Smooth muscle cell (in vitro differentiated cells): ENCODE data around the gene SLC12A8. TPM values are rescaled to one million over a fixed set of nuclear protein-coding genes. Genes with fewer than 3 reads are reported as not detected.

ENCODE experiments used
- DNase-seq: peaks from one replicate; lab custom pipeline; 2025; ENCODE audit not compliant: unreplicated experiment; lab: John Stamatoyannopoulos, UW
- H2AFZ ChIP-seq: fragments of 200-600 bp; sonication (generic); 2 replicates; pipeline ENCODE4 v1.6.0; 2016; ENCODE audit warnings: antibody characterized with exemption, low read depth, mild to moderate bottlenecking
- H3F3A ChIP-seq: fragments of 200-600 bp; sonication (generic); 2 replicates; pipeline ENCODE4 v1.6.0; 2017; ENCODE audit warnings: antibody characterized with exemption, low read depth
- H3K27ac ChIP-seq: fragments of 200-600 bp; sonication (generic); 2 replicates; pipeline ENCODE4 v1.5.1; 2016; ENCODE audit warnings: low read depth, mild to moderate bottlenecking
- H3K27me3 ChIP-seq: fragments of 200-600 bp; sonication (generic); 2 replicates; pipeline ENCODE4 v1.6.1; 2016; ENCODE audit warnings: low read depth, mild to moderate bottlenecking
- H3K36me3 ChIP-seq: fragments of 200-600 bp; sonication (generic); 2 replicates; pipeline ENCODE4 v1.5.1; 2016; ENCODE audit warnings: low read depth
- H3K4me1 ChIP-seq: fragments of 200-600 bp; sonication (generic); 2 replicates; pipeline ENCODE4 v1.5.1; 2016; ENCODE audit warnings: low read depth
- H3K4me2 ChIP-seq: fragments of 200-600 bp; sonication (generic); 2 replicates; pipeline ENCODE4 v1.6.0; 2016; ENCODE audit warnings: mild to moderate bottlenecking
- H3K4me3 ChIP-seq: fragments of 200-600 bp; sonication (generic); 2 replicates; pipeline ENCODE4 v1.5.1; 2016; ENCODE audit warnings: mild to moderate bottlenecking
- H3K79me2 ChIP-seq: fragments of 200-600 bp; sonication (generic); 2 replicates; pipeline ENCODE4 v1.6.0; 2016; ENCODE audit warnings: low read depth, mild to moderate bottlenecking
- H3K9ac ChIP-seq: fragments of 200-600 bp; sonication (generic); 2 replicates; pipeline ENCODE4 v1.6.0; 2016; ENCODE audit warnings: low read depth
- H3K9me3 ChIP-seq: fragments of 200-600 bp; sonication (generic); replicated peaks from 2 replicates; pipeline ENCODE4 v1.5.1; 2016; ENCODE audit warnings: low read depth
- H4K20me1 ChIP-seq: fragments of 200-600 bp; sonication (generic); 2 replicates; pipeline ENCODE4 v1.6.0; 2016; ENCODE audit warnings: low read depth
- WGBS: methylation state at CpG from one replicate; pipeline ENCODE4 v1.1.7; 2016; ENCODE audit warnings: low lambda C conversion rate; 5-methylcytosine and 5-hydroxymethylcytosine counted together
- polyA plus RNA-seq: library from polyadenylated mRNA; unstranded; fragments of >200 nt; fragmentation: Nextera tagmentation; extraction: Ambion mirVana; gene quantifications from 2 replicates; pipeline ENCODE4 v1.2.1, GENCODE V29; 2016
- total RNA-seq: library from RNA; depleted of rRNA; stranded (reverse); fragments of >200 nt; gene quantifications from 2 replicates; pipeline ENCODE4 v1.2.3, GENCODE V29; 2014
- TF ChIP-seq, protein P1 (sequence below): fragments of 200-600 bp; sonication (generic); IDR thresholded peaks from 2 replicates; pipeline ENCODE4 v1.5.1; 2017; ENCODE audit warnings: borderline replicate concordance, mild to moderate bottlenecking, antibody characterized with exemption; ENCODE audit not compliant: insufficient read depth, poor library complexity, severe bottlenecking

The SLC12A8 gene
- total and polyA plus RNA-seq, 2 experiments from 2014 or later, result 28.5 to 54.3 TPM

GRCh38 chr3:125152951-125153350 is 59.6 kb downstream of the SLC12A8 start:
- H3K27ac ChIP-seq, result no peak overlapping the region
- no peak overlapping the region for H3K9ac ChIP-seq
- H3F3A ChIP-seq, result no peaks in the 10 kb centered on the region
- H3K4me3 ChIP-seq, result no peak overlapping the region
- H4K20me1 ChIP-seq, result no peaks in the 10 kb centered on the region
- TF ChIP-seq, protein P1, sequence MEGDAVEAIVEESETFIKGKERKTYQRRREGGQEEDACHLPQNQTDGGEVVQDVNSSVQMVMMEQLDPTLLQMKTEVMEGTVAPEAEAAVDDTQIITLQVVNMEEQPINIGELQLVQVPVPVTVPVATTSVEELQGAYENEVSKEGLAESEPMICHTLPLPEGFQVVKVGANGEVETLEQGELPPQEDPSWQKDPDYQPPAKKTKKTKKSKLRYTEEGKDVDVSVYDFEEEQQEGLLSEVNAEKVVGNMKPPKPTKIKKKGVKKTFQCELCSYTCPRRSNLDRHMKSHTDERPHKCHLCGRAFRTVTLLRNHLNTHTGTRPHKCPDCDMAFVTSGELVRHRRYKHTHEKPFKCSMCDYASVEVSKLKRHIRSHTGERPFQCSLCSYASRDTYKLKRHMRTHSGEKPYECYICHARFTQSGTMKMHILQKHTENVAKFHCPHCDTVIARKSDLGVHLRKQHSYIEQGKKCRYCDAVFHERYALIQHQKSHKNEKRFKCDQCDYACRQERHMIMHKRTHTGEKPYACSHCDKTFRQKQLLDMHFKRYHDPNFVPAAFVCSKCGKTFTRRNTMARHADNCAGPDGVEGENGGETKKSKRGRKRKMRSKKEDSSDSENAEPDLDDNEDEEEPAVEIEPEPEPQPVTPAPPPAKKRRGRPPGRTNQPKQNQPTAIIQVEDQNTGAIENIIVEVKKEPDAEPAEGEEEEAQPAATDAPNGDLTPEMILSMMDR, result no peak
- peaks cover 14% of the 10 kb centered on the region for H3K4me1 ChIP-seq
- no peaks in the 10 kb centered on the region for H3K79me2 ChIP-seq
- DNase-seq, result no peak
- no peaks in the 10 kb centered on the region for H3K9me3 ChIP-seq
- no peaks in the 10 kb centered on the region for H3K27me3 ChIP-seq
- no peak overlapping the region for H3K4me2 ChIP-seq
- 94% methylated on average over 9 of the region's 10 CpGs for WGBS
- no peak overlapping the region for H2AFZ ChIP-seq
- H3K36me3 ChIP-seq, result no peaks in the 10 kb centered on the region

GRCh38 chr3:125151916-125152315 is 60.6 kb downstream of the SLC12A8 start:
- Histone ChIP-seq H3F3A (no peaks in the 10 kb centered on the region), H3K4me3 (no peak overlapping the region), H3K79me2 (no peaks in the 10 kb centered on the region), H4K20me1 (no peaks in the 10 kb centered on the region), H3K9me3 (no peaks in the 10 kb centered on the region), H2AFZ (no peak overlapping the region), H3K4me1 (peaks cover 14% of the 10 kb centered on the region), H3K4me2 (peak overlapping the region; percentile 19), H3K36me3 (no peaks in the 10 kb centered on the region), H3K9ac (no peak overlapping the region), H3K27ac (peak overlapping the region; percentile 60), H3K27me3 (no peaks in the 10 kb centered on the region)
- TF ChIP-seq, protein P1, result no peak
- 89% methylated on average over 1 of the region's 1 CpG for WGBS
- no peak for DNase-seq

GRCh38 chr3:125151442-125151817 is 61.1 kb downstream of the SLC12A8 start:
- Histone ChIP-seq H3K9me3 (no peaks in the 10 kb centered on the region), H3F3A (no peaks in the 10 kb centered on the region), H3K79me2 (no peaks in the 10 kb centered on the region), H3K4me2 (peak overlapping the region; percentile 19), H3K27me3 (no peaks in the 10 kb centered on the region), H2AFZ (no peak overlapping the region), H3K4me3 (no peak overlapping the region), H3K27ac (peak overlapping the region; percentile 60), H3K36me3 (no peaks in the 10 kb centered on the region), H4K20me1 (no peaks in the 10 kb centered on the region), H3K4me1 (peaks cover 9% of the 10 kb centered on the region), H3K9ac (no peak overlapping the region)
- no peak for DNase-seq
- TF ChIP-seq, protein P1, result no peak
- 80% methylated on average over 9 of the region's 9 CpGs for WGBS
